GM19324 (cell line): Measurements from ENCODE around the gene UXS1.

Source experiments
- ATAC-seq: cut with Tn5 transposase; IDR thresholded peaks from one replicate; pipeline ENCODE4 v1.9.1; 2021; ENCODE audit warnings: mild to moderate bottlenecking, moderate library complexity; ENCODE audit not compliant: unreplicated experiment, low FRiP score

Gene UXS1

DNA sequence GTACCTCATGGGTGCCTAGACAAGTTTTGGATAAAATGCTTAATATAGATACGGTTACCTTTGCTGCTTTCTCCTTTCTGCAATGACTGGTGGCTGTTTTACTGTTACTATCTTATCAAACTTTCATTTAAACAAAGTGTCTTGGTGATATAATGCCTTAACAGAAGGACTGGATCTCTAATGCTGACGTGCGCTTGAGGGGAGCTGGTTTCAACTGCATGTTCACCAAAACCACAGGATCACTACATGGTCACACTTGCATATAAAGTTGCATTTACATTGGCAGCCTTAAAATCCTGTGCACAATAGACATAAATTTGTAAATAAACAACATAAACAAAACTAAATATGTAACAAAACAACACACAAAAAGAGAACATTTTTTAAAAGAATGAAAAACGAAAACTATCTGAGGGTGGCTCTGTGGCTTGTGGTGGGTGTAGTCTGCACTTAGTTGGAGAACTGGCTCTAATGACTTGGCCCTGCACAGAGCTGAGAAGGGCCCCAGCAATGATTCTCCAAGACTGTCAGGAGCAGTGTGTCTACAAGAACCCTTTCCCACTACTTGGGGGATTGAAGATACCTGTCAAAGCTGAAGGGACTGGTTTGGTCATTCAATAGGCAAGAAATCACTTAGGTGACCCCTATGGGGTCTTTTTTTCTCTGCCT is 135.5 kb downstream of the UXS1 start:
- ATAC-seq = no peak

DNA sequence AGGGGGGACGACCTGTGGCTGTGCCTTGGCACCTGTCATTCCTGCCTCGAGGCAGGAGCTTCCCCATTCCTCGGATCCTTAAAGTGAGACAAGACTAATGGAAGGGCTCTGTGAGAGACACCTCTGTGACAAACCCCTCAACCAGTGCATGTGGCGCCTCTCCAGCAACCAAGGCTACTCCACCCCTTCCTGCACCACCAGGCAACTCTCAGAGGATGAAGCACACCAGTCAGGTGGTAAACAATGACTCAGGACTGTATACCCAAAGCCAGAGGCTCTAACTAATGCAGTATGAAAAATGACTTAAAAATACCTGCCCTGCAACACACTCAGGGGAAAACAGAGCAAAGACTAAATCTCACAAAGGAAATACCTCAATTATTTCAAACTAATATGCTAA is 136.9 kb downstream of the UXS1 start:
- ATAC-seq = no peak

DNA sequence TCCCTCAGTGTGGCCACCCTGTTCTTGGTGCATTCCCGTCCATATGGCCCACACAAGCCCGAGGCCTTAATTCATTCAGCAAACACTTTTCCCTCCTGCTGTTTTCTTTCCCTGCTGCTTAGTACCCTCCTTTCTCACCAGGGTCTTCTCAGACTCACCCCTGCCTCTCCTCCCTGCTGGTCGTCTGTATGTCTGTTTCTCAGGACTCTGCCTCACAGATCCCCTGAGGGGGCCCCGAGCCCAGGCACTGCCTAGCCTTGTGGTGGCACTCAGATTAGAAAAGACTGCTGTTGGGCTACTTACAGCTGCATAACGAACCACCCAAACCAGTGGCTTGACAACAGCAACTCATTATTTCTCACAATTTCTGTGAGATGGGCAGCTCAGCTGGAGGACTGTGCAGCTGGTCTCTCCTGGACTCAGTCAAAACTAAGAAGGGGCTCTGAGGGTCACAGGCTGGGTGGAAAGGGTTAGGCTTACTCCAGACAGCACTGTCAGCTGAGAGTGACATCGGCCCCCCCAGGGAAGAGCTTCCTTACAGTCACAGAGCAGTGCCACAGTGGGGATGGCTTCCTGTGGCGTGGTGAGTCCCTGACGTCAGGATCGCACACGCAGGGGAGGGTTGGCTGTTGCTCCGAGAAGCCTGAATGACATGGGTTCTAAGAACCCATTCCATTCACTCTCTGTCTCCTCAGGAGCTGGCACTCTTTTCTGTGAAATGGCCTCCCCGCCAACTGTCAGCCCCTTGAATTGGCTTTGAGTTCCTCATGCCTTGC is 139.0 kb downstream of the UXS1 start:
- ATAC-seq = no peak

- no peak for ATAC-seq
Measured at GRCh38 chr2:106054321-106054720, 139.8 kb downstream of the UXS1 start.

DNA sequence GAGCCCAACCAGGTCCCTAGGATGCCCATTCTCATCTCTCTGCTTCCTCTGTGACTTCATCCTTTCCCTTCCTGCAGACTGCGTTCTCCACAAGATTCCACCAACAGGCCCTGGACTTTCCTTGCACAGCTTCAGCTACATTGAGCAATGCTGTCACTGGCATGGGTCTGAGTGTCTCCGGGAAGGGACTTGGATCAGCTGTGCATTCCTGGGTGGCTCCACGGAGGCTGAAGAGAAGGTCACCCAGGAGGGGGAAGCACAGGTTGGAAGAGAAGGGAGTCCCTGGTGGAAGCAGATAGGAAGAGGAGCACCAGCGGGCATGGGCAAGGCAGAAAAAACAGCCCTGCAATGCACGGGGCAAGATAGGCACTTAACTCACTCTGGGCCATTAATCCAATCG is 140.5 kb downstream of the UXS1 start:
- ATAC-seq = no peak

- peak; percentile 53 for ATAC-seq
Measured at GRCh38 chr2:106053116-106053515, 141.0 kb downstream of the UXS1 start.

DNA sequence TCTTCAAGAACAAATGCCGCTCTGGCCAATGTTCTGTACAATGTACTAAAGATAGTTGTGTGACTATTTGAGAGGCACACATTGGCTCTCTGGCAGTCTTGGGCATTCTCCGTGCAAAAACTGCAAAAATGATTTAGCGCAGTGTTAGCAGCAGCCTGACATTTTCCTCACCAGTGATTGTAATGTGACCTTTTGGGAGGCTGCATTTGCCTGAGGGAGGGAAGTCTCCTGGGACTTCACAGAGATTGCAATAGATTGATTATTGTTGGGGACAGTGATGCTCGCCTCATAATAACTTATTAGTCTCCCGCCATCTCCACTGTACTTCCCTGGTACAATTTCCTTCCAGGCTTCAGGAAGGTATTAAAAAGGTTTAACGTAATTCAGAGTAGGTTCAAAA is 149.2 kb downstream of the UXS1 start:
- ATAC-seq = no peak

GRCh38 chr2:106044021-106044420 is 150.1 kb downstream of the UXS1 start:
- no peak for ATAC-seq
